ENCODE results near the gene CCDC9B.

CCDC9B gene

DNA sequence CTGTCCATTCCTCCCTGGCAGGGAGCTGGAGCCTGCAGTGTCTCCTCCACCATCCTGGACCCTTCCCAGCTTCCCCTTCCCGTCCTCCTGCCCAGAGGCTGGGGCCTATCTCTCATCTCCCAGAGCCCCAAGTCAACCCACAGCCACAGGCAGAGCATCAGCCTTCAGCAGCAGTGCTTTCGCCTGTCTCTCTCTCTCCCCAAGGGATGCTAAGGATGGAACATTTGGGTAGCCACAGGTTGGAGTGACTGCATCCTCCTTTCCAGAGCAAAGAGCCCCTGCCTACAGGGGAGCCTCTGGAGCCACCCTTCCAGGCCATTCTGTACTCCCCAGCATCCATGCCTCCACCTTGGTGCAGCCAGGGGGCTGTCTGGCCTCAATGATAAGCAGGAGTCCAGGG, 37.2 kb downstream of the CCDC9B start:
- Mint-ChIP-seq H3K4me1 (ENCODE audit: low read depth) (peaks cover 33% of the 10 kb centered on the region), H3K4me3 (no peak overlapping the region), H3K9me3 (peaks cover 2% of the 10 kb centered on the region), H3K27me3 (no peaks in the 10 kb centered on the region), H3K27ac (peak overlapping the region; percentile 11), H3K36me3 (ENCODE audit: low read depth) (peaks cover 74% of the 10 kb centered on the region)
- DNase-seq: no peak

GRCh38 chr15:40302981-40303380, 37.8 kb downstream of the CCDC9B start:
- Mint-ChIP-seq H3K36me3 (ENCODE audit: low read depth) (peaks cover 77% of the 10 kb centered on the region), H3K27me3 (no peaks in the 10 kb centered on the region), H3K4me3 (no peak overlapping the region), H3K4me1 (ENCODE audit: low read depth) (peaks cover 31% of the 10 kb centered on the region), H3K27ac (no peak overlapping the region), H3K9me3 (peaks cover 2% of the 10 kb centered on the region)
- no peak for DNase-seq

GRCh38 chr15:40302288-40302886, 38.4 kb downstream of the CCDC9B start:
- Mint-ChIP-seq H3K9me3 (peaks cover 2% of the 10 kb centered on the region), H3K4me1 (ENCODE audit: low read depth) (peaks cover 31% of the 10 kb centered on the region), H3K27me3 (no peaks in the 10 kb centered on the region), H3K36me3 (ENCODE audit: low read depth) (peaks cover 81% of the 10 kb centered on the region), H3K4me3 (no peak overlapping the region), H3K27ac (no peak overlapping the region)
- DNase-seq: no peak

- Mint-ChIP-seq H3K4me1 (ENCODE audit: low read depth) (peaks cover 28% of the 10 kb centered on the region), H3K27ac (no peak overlapping the region), H3K4me3 (no peak overlapping the region), H3K36me3 (ENCODE audit: low read depth) (peaks cover 80% of the 10 kb centered on the region), H3K9me3 (peaks cover 2% of the 10 kb centered on the region), H3K27me3 (no peaks in the 10 kb centered on the region)
- no peak for DNase-seq
Observed at GRCh38 chr15:40301467-40302179, 39.1 kb downstream of the CCDC9B start.

GRCh38 chr15:40300771-40301170, 40.0 kb downstream of the CCDC9B start:
- no peak for DNase-seq
- Mint-ChIP-seq H3K27me3 (no peaks in the 10 kb centered on the region), H3K27ac (no peak overlapping the region), H3K9me3 (peaks cover 2% of the 10 kb centered on the region), H3K36me3 (ENCODE audit: low read depth) (peaks cover 83% of the 10 kb centered on the region), H3K4me3 (no peak overlapping the region), H3K4me1 (ENCODE audit: low read depth) (peaks cover 20% of the 10 kb centered on the region)

GRCh38 chr15:40300367-40300766, 40.4 kb downstream of the CCDC9B start:
- peaks cover 2% of the 10 kb centered on the region for H3K9me3 Mint-ChIP-seq
- H3K4me1 Mint-ChIP-seq (ENCODE audit: low read depth): peaks cover 17% of the 10 kb centered on the region
- no peak for DNase-seq
- H3K27ac Mint-ChIP-seq: no peak overlapping the region
- peaks cover 86% of the 10 kb centered on the region for H3K36me3 Mint-ChIP-seq (ENCODE audit: low read depth)
- H3K27me3 Mint-ChIP-seq: no peaks in the 10 kb centered on the region
- H3K4me3 Mint-ChIP-seq: no peak overlapping the region

GRCh38 chr15:40298216-40298935, 42.4 kb downstream of the CCDC9B start:
- Mint-ChIP-seq H3K4me1 (ENCODE audit: low read depth) (peaks cover under 1% of the 10 kb centered on the region), H3K36me3 (ENCODE audit: low read depth) (peaks cover 83% of the 10 kb centered on the region)

GRCh38 chr15:40297356-40297755, 43.4 kb downstream of the CCDC9B start:
- H3K4me1 Mint-ChIP-seq (ENCODE audit: low read depth): no peaks in the 10 kb centered on the region
- peaks cover 2% of the 10 kb centered on the region for H3K9me3 Mint-ChIP-seq
- DNase-seq: no peak
- H3K36me3 Mint-ChIP-seq (ENCODE audit: low read depth): peaks cover 83% of the 10 kb centered on the region
- no peak overlapping the region for H3K4me3 Mint-ChIP-seq
- H3K27me3 Mint-ChIP-seq: no peaks in the 10 kb centered on the region
- peak overlapping the region; percentile 19 for H3K27ac Mint-ChIP-seq

More at GRCh38 chr15:40298216-40298935, 42.4 kb downstream of the CCDC9B start:
- H3K4me3 Mint-ChIP-seq: no peak overlapping the region
- no peak for DNase-seq
- no peaks in the 10 kb centered on the region for H3K27me3 Mint-ChIP-seq
- no peak overlapping the region for H3K27ac Mint-ChIP-seq
- peaks cover 2% of the 10 kb centered on the region for H3K9me3 Mint-ChIP-seq

- H3K4me3 Mint-ChIP-seq: no peak overlapping the region
- H3K27ac Mint-ChIP-seq: no peak overlapping the region
- H3K27me3 Mint-ChIP-seq: no peaks in the 10 kb centered on the region
- peaks cover 83% of the 10 kb centered on the region for H3K36me3 Mint-ChIP-seq (ENCODE audit: low read depth)
- no peak for DNase-seq
- H3K4me1 Mint-ChIP-seq (ENCODE audit: low read depth): no peaks in the 10 kb centered on the region
- H3K9me3 Mint-ChIP-seq: peaks cover 2% of the 10 kb centered on the region
Observed at GRCh38 chr15:40296561-40297230, 44.0 kb downstream of the CCDC9B start.

DNA sequence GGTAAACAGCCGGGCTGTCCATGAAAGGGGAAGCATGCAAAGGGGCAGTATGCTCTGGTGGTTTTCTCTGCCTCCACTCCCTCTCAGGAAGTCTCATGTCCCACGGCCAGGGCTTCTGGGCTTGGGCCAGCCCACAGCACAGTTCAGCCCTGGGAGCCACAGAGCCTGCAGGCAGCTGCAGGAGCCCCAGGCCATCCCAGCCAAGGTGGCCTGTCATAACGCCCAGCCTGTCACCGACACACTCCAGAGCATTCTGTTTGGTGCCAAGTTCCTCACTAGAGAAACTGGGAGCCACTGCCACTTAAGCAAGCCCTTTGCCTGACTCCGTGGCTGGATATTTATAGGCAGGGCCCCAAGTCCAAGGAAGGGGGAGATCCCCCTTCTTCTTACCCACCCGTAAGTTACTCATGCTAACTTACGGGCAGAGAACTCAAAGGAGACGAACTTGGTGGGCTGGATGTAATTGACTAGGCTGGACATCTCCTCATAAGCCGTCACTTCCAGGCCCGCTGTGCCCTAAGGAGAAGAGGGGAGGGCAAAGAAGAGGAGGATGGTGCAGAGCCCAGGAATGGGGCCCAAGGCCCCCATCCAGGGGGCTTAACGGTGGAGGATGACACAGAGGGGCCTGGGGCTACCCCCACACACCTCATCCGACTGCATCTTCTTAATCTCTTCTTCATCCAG, 44.7 kb downstream of the CCDC9B start:
- no peak overlapping the region for H3K4me3 Mint-ChIP-seq
- DNase-seq: no peak
- no peaks in the 10 kb centered on the region for H3K27me3 Mint-ChIP-seq
- H3K36me3 Mint-ChIP-seq (ENCODE audit: low read depth): peaks cover 78% of the 10 kb centered on the region
- no peak overlapping the region for H3K27ac Mint-ChIP-seq
- peaks cover 2% of the 10 kb centered on the region for H3K9me3 Mint-ChIP-seq
- H3K4me1 Mint-ChIP-seq (ENCODE audit: low read depth): no peaks in the 10 kb centered on the region

- no peak overlapping the region for H3K4me3 Mint-ChIP-seq
- no peak for DNase-seq
- H3K27me3 Mint-ChIP-seq: no peaks in the 10 kb centered on the region
- H3K4me1 Mint-ChIP-seq (ENCODE audit: low read depth): no peaks in the 10 kb centered on the region
- H3K9me3 Mint-ChIP-seq: no peaks in the 10 kb centered on the region
- H3K36me3 Mint-ChIP-seq (ENCODE audit: low read depth): peaks cover 74% of the 10 kb centered on the region
- no peak overlapping the region for H3K27ac Mint-ChIP-seq
Observed at GRCh38 chr15:40295297-40295696, 45.4 kb downstream of the CCDC9B start.

DNA sequence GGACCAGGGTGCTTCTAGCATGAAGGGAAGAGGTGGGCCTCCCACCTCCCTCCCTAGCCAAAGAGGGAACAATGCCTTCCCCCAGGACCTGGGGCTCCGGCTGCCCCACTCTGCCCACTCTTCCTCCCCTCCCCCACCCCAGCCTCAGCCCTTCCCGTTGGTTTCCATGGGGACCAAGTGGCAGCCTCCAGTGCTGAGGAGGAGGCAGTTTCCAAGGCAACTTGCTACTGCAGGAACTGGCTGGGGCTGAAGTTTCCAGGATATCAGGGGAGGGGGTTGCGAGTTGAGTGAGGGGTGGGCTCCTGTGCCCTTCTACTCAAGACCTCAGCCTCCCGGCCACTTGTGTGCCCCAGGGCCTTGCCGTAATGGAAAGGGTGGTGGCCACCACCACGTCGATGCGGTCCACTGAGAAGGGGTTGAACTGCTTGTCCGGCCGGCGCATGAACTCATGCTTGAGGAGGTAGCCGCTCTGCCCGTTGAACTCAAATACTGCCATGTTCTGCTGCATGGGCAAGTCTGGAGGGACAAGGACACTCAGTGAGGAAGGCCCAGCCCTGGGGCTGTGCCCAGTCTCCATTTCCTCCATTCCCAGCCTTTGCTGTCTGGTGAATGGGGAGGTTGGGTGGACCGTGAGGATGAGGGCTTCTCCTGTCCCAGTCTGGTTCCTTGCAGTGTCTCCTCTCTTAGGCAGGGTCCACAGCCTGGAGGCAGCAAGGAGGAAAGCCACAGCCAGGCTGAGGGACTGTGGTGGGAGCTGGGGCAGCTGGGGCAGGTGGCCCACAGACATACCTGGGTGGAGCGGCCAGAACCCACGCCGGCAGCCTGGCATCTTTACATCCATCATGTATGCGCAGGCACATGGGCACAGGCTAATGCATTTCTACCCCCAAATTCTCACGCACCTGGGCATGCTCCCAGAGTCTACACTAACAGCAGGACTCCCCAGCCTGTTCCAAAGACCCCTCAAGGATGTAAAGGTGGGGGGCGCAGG, 46.5 kb downstream of the CCDC9B start:
- H3K36me3 Mint-ChIP-seq (ENCODE audit: low read depth): peaks cover 73% of the 10 kb centered on the region
- no peak overlapping the region for H3K27ac Mint-ChIP-seq
- no peaks in the 10 kb centered on the region for H3K4me1 Mint-ChIP-seq (ENCODE audit: low read depth)
- H3K27me3 Mint-ChIP-seq: no peaks in the 10 kb centered on the region
- no peaks in the 10 kb centered on the region for H3K9me3 Mint-ChIP-seq
- H3K4me3 Mint-ChIP-seq: no peak overlapping the region
- no peak for DNase-seq

- Mint-ChIP-seq H3K9me3 (no peaks in the 10 kb centered on the region), H3K27me3 (no peaks in the 10 kb centered on the region), H3K36me3 (ENCODE audit: low read depth) (peaks cover 72% of the 10 kb centered on the region), H3K27ac (no peak overlapping the region), H3K4me3 (no peak overlapping the region), H3K4me1 (ENCODE audit: low read depth) (no peaks in the 10 kb centered on the region)
- no peak for DNase-seq
Observed at GRCh38 chr15:40293006-40293405, 47.7 kb downstream of the CCDC9B start.

All from activated T-cell treated with anti-CD3 and anti-CD28 coated beads, Interleukin-2, amount 50 U/mL, for 24 hours (primary cell).